ACC112 (cell line): ENCODE measurements around the gene CCDC97.

Experiments used
- H2AFZ ChIP-seq: fragments of 200-600 bp; sonication (generic); one replicate; pipeline ENCODE4 v1.6.0; 2017; ENCODE audit warnings: antibody characterized with exemption, low read length; ENCODE audit not compliant: unreplicated experiment
- H3K27ac ChIP-seq: fragments of 200-600 bp; sonication (generic); 2 replicates; pipeline ENCODE4 v1.5.1; 2014; ENCODE audit warnings: low read depth, mild to moderate bottlenecking, antibody characterized with exemption, low read length, moderate library complexity
- H3K27me3 ChIP-seq: fragments of 200-600 bp; sonication (generic); 2 replicates; pipeline ENCODE4 v1.6.1; 2014; ENCODE audit warnings: mild to moderate bottlenecking, antibody characterized with exemption, low read length, moderate library complexity, mixed read lengths; ENCODE audit not compliant: insufficient read depth
- H3K36me3 ChIP-seq: fragments of 200-600 bp; sonication (generic); 2 replicates; pipeline ENCODE4 v1.6.1; 2016; ENCODE audit warnings: mild to moderate bottlenecking, antibody characterized with exemption, low read length, moderate library complexity, mixed read lengths; ENCODE audit not compliant: insufficient read depth
- H3K4me1 ChIP-seq: fragments of 200-600 bp; sonication (generic); one replicate; pipeline ENCODE4 v1.6.1; 2016; ENCODE audit warnings: low read length, mixed read lengths; ENCODE audit not compliant: insufficient read depth, unreplicated experiment, control insufficient read depth
- H3K4me3 ChIP-seq: fragments of 200-600 bp; sonication (generic); 2 replicates; pipeline ENCODE4 v1.5.1; 2014; ENCODE audit warnings: mild to moderate bottlenecking, low read depth, low read length
- H3K79me2 ChIP-seq: fragments of 200-600 bp; sonication (generic); one replicate; pipeline ENCODE4 v1.6.0; 2016; ENCODE audit warnings: low read length; ENCODE audit not compliant: control insufficient read depth, unreplicated experiment, insufficient read depth

The CCDC97 gene

GRCh38 chr19:41354343-41354953 lies 44.5 kb downstream of the CCDC97 start:
- Histone ChIP-seq H2AFZ (no peak overlapping the region), H3K4me3 (peak overlapping the region; percentile 98), H3K4me1 (no peaks in the 10 kb centered on the region), H3K27me3 (no peaks in the 10 kb centered on the region), H3K27ac (no peak overlapping the region), H3K79me2 (peaks cover 31% of the 10 kb centered on the region), H3K36me3 (no peaks in the 10 kb centered on the region)

GRCh38 chr19:41355035-41355434 lies 45.1 kb downstream of the CCDC97 start:
- no peak overlapping the region for H2AFZ ChIP-seq
- H3K79me2 ChIP-seq = peaks cover 25% of the 10 kb centered on the region
- no peaks in the 10 kb centered on the region for H3K4me1 ChIP-seq
- H3K4me3 ChIP-seq = no peak overlapping the region
- no peaks in the 10 kb centered on the region for H3K36me3 ChIP-seq
- H3K27ac ChIP-seq = no peak overlapping the region
- H3K27me3 ChIP-seq = no peaks in the 10 kb centered on the region

GRCh38 chr19:41355802-41356201 lies 45.8 kb downstream of the CCDC97 start:
- Histone ChIP-seq H3K4me3 (no peak overlapping the region), H3K27ac (no peak overlapping the region), H2AFZ (no peak overlapping the region), H3K27me3 (no peaks in the 10 kb centered on the region), H3K79me2 (peaks cover 23% of the 10 kb centered on the region), H3K4me1 (no peaks in the 10 kb centered on the region), H3K36me3 (no peaks in the 10 kb centered on the region)

- H3K27ac ChIP-seq = no peak overlapping the region
- H3K79me2 ChIP-seq = peaks cover 12% of the 10 kb centered on the region
- H3K4me3 ChIP-seq = no peak overlapping the region
- H2AFZ ChIP-seq = no peak overlapping the region
- no peaks in the 10 kb centered on the region for H3K27me3 ChIP-seq
- no peaks in the 10 kb centered on the region for H3K4me1 ChIP-seq
- no peaks in the 10 kb centered on the region for H3K36me3 ChIP-seq
These were observed 47.2 kb downstream of the CCDC97 start for GRCh38 chr19:41356984-41357739.

- Histone ChIP-seq H2AFZ (no peak overlapping the region), H3K4me3 (no peak overlapping the region), H3K27ac (no peak overlapping the region), H3K36me3 (no peaks in the 10 kb centered on the region), H3K4me1 (no peaks in the 10 kb centered on the region), H3K79me2 (peaks cover 6% of the 10 kb centered on the region), H3K27me3 (no peaks in the 10 kb centered on the region)
These were observed 47.8 kb downstream of the CCDC97 start for GRCh38 chr19:41357746-41358145.

GRCh38 chr19:41359741-41360140 lies 49.8 kb downstream of the CCDC97 start:
- Histone ChIP-seq H3K36me3 (no peaks in the 10 kb centered on the region), H3K27me3 (no peaks in the 10 kb centered on the region), H3K4me3 (no peak overlapping the region), H2AFZ (no peak overlapping the region), H3K4me1 (peaks cover 2% of the 10 kb centered on the region), H3K27ac (no peak overlapping the region), H3K79me2 (peaks cover 3% of the 10 kb centered on the region)

GRCh38 chr19:41362143-41362847 lies 52.3 kb downstream of the CCDC97 start:
- Histone ChIP-seq H3K4me1 (peaks cover 6% of the 10 kb centered on the region), H3K27ac (no peak overlapping the region)

GRCh38 chr19:41363371-41363752 lies 53.4 kb downstream of the CCDC97 start:
- H3K27me3 ChIP-seq = no peaks in the 10 kb centered on the region
- H3K79me2 ChIP-seq = peaks cover 10% of the 10 kb centered on the region
- peaks cover 13% of the 10 kb centered on the region for H3K4me1 ChIP-seq
- H3K36me3 ChIP-seq = no peaks in the 10 kb centered on the region
- peak overlapping the region; percentile 87 for H3K4me3 ChIP-seq
- 0 out of 2 replicates have a peak overlapping the region, but pooled peaks have one; percentile 98 for H3K27ac ChIP-seq
- H2AFZ ChIP-seq = no peak overlapping the region

More at GRCh38 chr19:41362143-41362847, 52.3 kb downstream of the CCDC97 start:
- Histone ChIP-seq H3K27me3 (no peaks in the 10 kb centered on the region), H3K36me3 (no peaks in the 10 kb centered on the region), H3K79me2 (peaks cover 10% of the 10 kb centered on the region), H2AFZ (no peak overlapping the region), H3K4me3 (no peak overlapping the region)

GRCh38 chr19:41363753-41364523 lies 54.0 kb downstream of the CCDC97 start, which contains the start of gene B9D2:
Gene B9D2 (minus strand): TSS chr19:41364149. CDS start chr19:41363519, 630 bp downstream.
- Histone ChIP-seq H3K36me3 (no peaks in the 10 kb centered on the region), H3K27ac (peak within 1 kb of the TSS; percentile 98), H3K27me3 (no peaks in the 10 kb centered on the region), H3K4me1 (peaks cover 13% of the 10 kb centered on the region), H3K79me2 (peaks cover 10% of the 10 kb centered on the region), H3K4me3 (peak within 1 kb of the TSS; percentile 87), H2AFZ (peak within 1 kb of the TSS; percentile 67)
